ENCODE results near the gene CFHR1. TPM values are rescaled to one million over a fixed set of nuclear protein-coding genes. Genes with fewer than 3 reads are reported as not detected.
"Not testable (repeated sequence)": the region's sequence is repeated elsewhere in the genome, so short reads cannot be mapped to it uniquely, and the experiment has no call there.

Gene CFHR1
- total RNA-seq, 1 experiment from 2014 or later = 0.81 TPM

- H3K27ac ChIP-seq; H2AFZ ChIP-seq; H3K9me3 ChIP-seq (ENCODE audit: insufficient read depth, low read depth); H3K4me1 ChIP-seq (replicated peaks; ENCODE audit: insufficient read depth); CTCF ChIA-PET; POLR2A ChIA-PET (ENCODE audit: unreplicated experiment); intact Hi-C loops (cut with micrococcal nuclease; ENCODE audit: unreplicated experiment); H3K36me3 ChIP-seq (ENCODE audit: low read depth); H3K27me3 ChIP-seq (ENCODE audit: insufficient read depth, low read depth); H3K9me2 ChIP-seq (ENCODE audit: insufficient read depth); H3K79me2 ChIP-seq (ENCODE audit: low read depth); DNase-seq; BruUV-seq (replicated peaks); H4K20me1 ChIP-seq (ENCODE audit: insufficient read depth); H3F3A ChIP-seq (ENCODE audit: insufficient read depth, low read depth); H3K4me2 ChIP-seq; H3K4me3 ChIP-seq: not testable (repeated sequence)
- 0 out of 2 replicates have a peak, but pooled peaks have one; percentile 13 for TF ChIP-seq CTCF (conservative IDR thresholded peaks at IDR 0.05)
Observed at GRCh38 chr1:196827860-196828259, 8.3 kb downstream of the CFHR1 start.

- intact Hi-C loops (cut with micrococcal nuclease; ENCODE audit: unreplicated experiment); H3K27ac ChIP-seq; H2AFZ ChIP-seq; H4K20me1 ChIP-seq (ENCODE audit: insufficient read depth); BruUV-seq (replicated peaks); H3K79me2 ChIP-seq (ENCODE audit: low read depth); CTCF ChIA-PET; H3K4me3 ChIP-seq; H3K9me3 ChIP-seq (ENCODE audit: insufficient read depth, low read depth); H3K9me2 ChIP-seq (ENCODE audit: insufficient read depth); H3K4me1 ChIP-seq (replicated peaks; ENCODE audit: insufficient read depth); DNase-seq; H3F3A ChIP-seq (ENCODE audit: insufficient read depth, low read depth); POLR2A ChIA-PET (ENCODE audit: unreplicated experiment); H3K36me3 ChIP-seq (ENCODE audit: low read depth); H3K27me3 ChIP-seq (ENCODE audit: insufficient read depth, low read depth); H3K4me2 ChIP-seq: not testable (repeated sequence)
Observed at GRCh38 chr1:196849613-196850492, 30.3 kb downstream of the CFHR1 start.

- Histone ChIP-seq H4K20me1 (ENCODE audit: insufficient read depth) (no peaks in the 10 kb centered on the region), H3K27me3 (ENCODE audit: insufficient read depth, low read depth) (no peaks in the 10 kb centered on the region), H3K27ac (no peak overlapping the region), H3K36me3 (ENCODE audit: low read depth) (no peaks in the 10 kb centered on the region), H3K4me1 (replicated peaks; ENCODE audit: insufficient read depth) (no peaks in the 10 kb centered on the region), H3F3A (ENCODE audit: insufficient read depth, low read depth) (no peaks in the 10 kb centered on the region), H3K4me3 (no peak overlapping the region), H3K9me2 (ENCODE audit: insufficient read depth) (no peaks in the 10 kb centered on the region), H3K9me3 (ENCODE audit: insufficient read depth, low read depth) (no peaks in the 10 kb centered on the region), H2AFZ (peak overlapping the region; percentile 53; the same call in 1 of the 2 replicates), H3K79me2 (ENCODE audit: low read depth) (no peaks in the 10 kb centered on the region), H3K4me2 (no peak overlapping the region)
- POLR2A ChIA-PET (ENCODE audit: unreplicated experiment) = no interaction called here
- TF ChIP-seq CTCF (conservative IDR thresholded peaks at IDR 0.05) = no peak
- no peak for TF ChIP-seq EZH2 (IDR thresholded peaks at IDR 0.05; ENCODE audit: low read depth)
- CTCF ChIA-PET = no interaction called here
- no TSS peak for BruUV-seq (replicated peaks)
- DNase-seq = no peak
- intact Hi-C loops (cut with micrococcal nuclease; ENCODE audit: unreplicated experiment) = no loop called here
Observed at GRCh38 chr1:196856053-196856452, 36.5 kb downstream of the CFHR1 start.
